Measurements from ENCODE around the gene TAF3.
A peak's percentile ranks its signal among the peaks of the same experiment; 100 is the strongest.

Gene TAF3

GRCh38 chr10:7944537-7944936 lies 126.2 kb downstream of the TAF3 start:
- Mint-ChIP-seq H3K36me3 (ENCODE audit: low read depth) (no peaks in the 10 kb centered on the region), H3K27me3 (no peaks in the 10 kb centered on the region), H3K4me1 (ENCODE audit: low read depth) (peaks cover 10% of the 10 kb centered on the region), H3K4me3 (no peak overlapping the region), H3K27ac (no peak overlapping the region), H3K9me3 (no peaks in the 10 kb centered on the region)
- intact Hi-C loops (cut with micrococcal nuclease): no loop called here

- Mint-ChIP-seq H3K9me3 (no peaks in the 10 kb centered on the region), H3K27me3 (no peaks in the 10 kb centered on the region), H3K4me1 (ENCODE audit: low read depth) (peaks cover 10% of the 10 kb centered on the region), H3K36me3 (ENCODE audit: low read depth) (no peaks in the 10 kb centered on the region), H3K4me3 (no peak overlapping the region), H3K27ac (peak overlapping the region; percentile 5)
- intact Hi-C loops (cut with micrococcal nuclease): no loop called here
Measured at GRCh38 chr10:7945034-7945433, 126.7 kb downstream of the TAF3 start.

- Mint-ChIP-seq H3K27ac (peak overlapping the region; percentile 5), H3K36me3 (ENCODE audit: low read depth) (no peaks in the 10 kb centered on the region), H3K4me1 (ENCODE audit: low read depth) (peaks cover 10% of the 10 kb centered on the region), H3K27me3 (no peaks in the 10 kb centered on the region), H3K4me3 (no peak overlapping the region), H3K9me3 (no peaks in the 10 kb centered on the region)
- intact Hi-C loops (cut with micrococcal nuclease): no loop called here
Measured at GRCh38 chr10:7945469-7946187, 127.3 kb downstream of the TAF3 start.

- intact Hi-C loops (cut with micrococcal nuclease): no loop called here
Measured at GRCh38 chr10:7948371-7949000, 130.2 kb downstream of the TAF3 start.

GRCh38 chr10:7950981-7951847 lies 132.9 kb downstream of the TAF3 start:
- H3K4me3 Mint-ChIP-seq: no peak overlapping the region
- H3K9me3 Mint-ChIP-seq: no peaks in the 10 kb centered on the region
- intact Hi-C loops (cut with micrococcal nuclease): no loop called here
- H3K27ac Mint-ChIP-seq: no peak overlapping the region
- no peaks in the 10 kb centered on the region for H3K4me1 Mint-ChIP-seq (ENCODE audit: low read depth)
- no peaks in the 10 kb centered on the region for H3K36me3 Mint-ChIP-seq (ENCODE audit: low read depth)
- no peaks in the 10 kb centered on the region for H3K27me3 Mint-ChIP-seq

More at GRCh38 chr10:7948371-7949000, 130.2 kb downstream of the TAF3 start:
- Mint-ChIP-seq H3K36me3 (ENCODE audit: low read depth) (no peaks in the 10 kb centered on the region), H3K4me1 (ENCODE audit: low read depth) (peaks cover 10% of the 10 kb centered on the region), H3K9me3 (no peaks in the 10 kb centered on the region), H3K4me3 (no peak overlapping the region), H3K27me3 (no peaks in the 10 kb centered on the region), H3K27ac (no peak overlapping the region)

- no peaks in the 10 kb centered on the region for H3K9me3 Mint-ChIP-seq
- H3K36me3 Mint-ChIP-seq (ENCODE audit: low read depth): no peaks in the 10 kb centered on the region
- H3K4me3 Mint-ChIP-seq: no peak overlapping the region
- no peak overlapping the region for H3K27ac Mint-ChIP-seq
- intact Hi-C loops (cut with micrococcal nuclease): no loop called here
- peaks cover 9% of the 10 kb centered on the region for H3K4me1 Mint-ChIP-seq (ENCODE audit: low read depth)
- no peaks in the 10 kb centered on the region for H3K27me3 Mint-ChIP-seq
Measured at GRCh38 chr10:7952266-7952665, 134.0 kb downstream of the TAF3 start.

GRCh38 chr10:7953447-7953846 lies 135.1 kb downstream of the TAF3 start:
- peaks cover 9% of the 10 kb centered on the region for H3K4me1 Mint-ChIP-seq (ENCODE audit: low read depth)
- no peaks in the 10 kb centered on the region for H3K9me3 Mint-ChIP-seq
- H3K27ac Mint-ChIP-seq: no peak overlapping the region
- intact Hi-C loops (cut with micrococcal nuclease): no loop called here
- no peaks in the 10 kb centered on the region for H3K27me3 Mint-ChIP-seq
- no peak overlapping the region for H3K4me3 Mint-ChIP-seq
- no peaks in the 10 kb centered on the region for H3K36me3 Mint-ChIP-seq (ENCODE audit: low read depth)

- Mint-ChIP-seq H3K27me3 (no peaks in the 10 kb centered on the region), H3K36me3 (ENCODE audit: low read depth) (no peaks in the 10 kb centered on the region), H3K4me3 (no peak overlapping the region), H3K27ac (no peak overlapping the region), H3K9me3 (no peaks in the 10 kb centered on the region), H3K4me1 (ENCODE audit: low read depth) (peaks cover 9% of the 10 kb centered on the region)
- intact Hi-C loops (cut with micrococcal nuclease): no loop called here
Measured at GRCh38 chr10:7955446-7955845, 137.1 kb downstream of the TAF3 start.

- Mint-ChIP-seq H3K36me3 (ENCODE audit: low read depth) (no peaks in the 10 kb centered on the region), H3K27me3 (no peaks in the 10 kb centered on the region), H3K9me3 (no peaks in the 10 kb centered on the region), H3K4me3 (no peak overlapping the region), H3K27ac (peak overlapping the region; percentile 12), H3K4me1 (ENCODE audit: low read depth) (peaks cover 9% of the 10 kb centered on the region)
- intact Hi-C loops (cut with micrococcal nuclease): no loop called here
Measured at GRCh38 chr10:7956508-7956907, 138.2 kb downstream of the TAF3 start.

GRCh38 chr10:7957591-7957990 lies 139.3 kb downstream of the TAF3 start:
- H3K36me3 Mint-ChIP-seq (ENCODE audit: low read depth): no peaks in the 10 kb centered on the region
- intact Hi-C loops (cut with micrococcal nuclease): no loop called here
- no peak overlapping the region for H3K4me3 Mint-ChIP-seq
- no peak overlapping the region for H3K27ac Mint-ChIP-seq
- peaks cover 9% of the 10 kb centered on the region for H3K4me1 Mint-ChIP-seq (ENCODE audit: low read depth)
- H3K27me3 Mint-ChIP-seq: no peaks in the 10 kb centered on the region
- H3K9me3 Mint-ChIP-seq: no peaks in the 10 kb centered on the region

GRCh38 chr10:7958442-7958841 lies 140.1 kb downstream of the TAF3 start:
- intact Hi-C loops (cut with micrococcal nuclease): no loop called here
- Mint-ChIP-seq H3K27ac (no peak overlapping the region), H3K9me3 (no peaks in the 10 kb centered on the region), H3K27me3 (no peaks in the 10 kb centered on the region), H3K4me3 (no peak overlapping the region), H3K4me1 (ENCODE audit: low read depth) (peaks cover 9% of the 10 kb centered on the region), H3K36me3 (ENCODE audit: low read depth) (no peaks in the 10 kb centered on the region)

- Mint-ChIP-seq H3K4me1 (ENCODE audit: low read depth) (peaks cover 13% of the 10 kb centered on the region), H3K27ac (no peak overlapping the region), H3K36me3 (ENCODE audit: low read depth) (peaks cover 14% of the 10 kb centered on the region), H3K27me3 (no peaks in the 10 kb centered on the region), H3K4me3 (no peak overlapping the region), H3K9me3 (no peaks in the 10 kb centered on the region)
- intact Hi-C loops (cut with micrococcal nuclease): no loop called here
Measured at GRCh38 chr10:7960108-7960507, 141.8 kb downstream of the TAF3 start.

- intact Hi-C loops (cut with micrococcal nuclease): no loop called here
- H3K4me1 Mint-ChIP-seq (ENCODE audit: low read depth): peaks cover 7% of the 10 kb centered on the region
- H3K27ac Mint-ChIP-seq: no peak overlapping the region
- no peaks in the 10 kb centered on the region for H3K27me3 Mint-ChIP-seq
- peaks cover 20% of the 10 kb centered on the region for H3K36me3 Mint-ChIP-seq (ENCODE audit: low read depth)
- H3K4me3 Mint-ChIP-seq: no peak overlapping the region
- no peaks in the 10 kb centered on the region for H3K9me3 Mint-ChIP-seq
Measured at GRCh38 chr10:7962592-7962991, 144.3 kb downstream of the TAF3 start.

GRCh38 chr10:7965457-7965856 lies 147.2 kb downstream of the TAF3 start:
- Mint-ChIP-seq H3K4me1 (ENCODE audit: low read depth) (peaks cover 12% of the 10 kb centered on the region), H3K27ac (no peak overlapping the region), H3K27me3 (no peaks in the 10 kb centered on the region), H3K9me3 (no peaks in the 10 kb centered on the region), H3K36me3 (ENCODE audit: low read depth) (peaks cover 20% of the 10 kb centered on the region), H3K4me3 (no peak overlapping the region)
- intact Hi-C loops (cut with micrococcal nuclease): no loop called here
